ENCODE results near the gene ABCD2. TPM values are rescaled to one million over a fixed set of nuclear protein-coding genes. Genes with fewer than 3 reads are reported as not detected.

ABCD2 gene
- total RNA-seq, 1 donor from 2014 or later: not detected

- no peak for TF ChIP-seq CTCF (conservative IDR thresholded peaks at IDR 0.05; ENCODE audit: low read depth, low read length)
These were observed 38.0 kb downstream of the ABCD2 start for GRCh38 chr12:39581592-39581991.

GRCh38 chr12:39575498-39575875, 44.1 kb downstream of the ABCD2 start:
- no peak overlapping the region for H3K4me3 ChIP-seq (ENCODE audit: low read depth, low read length)
- TF ChIP-seq CTCF (conservative IDR thresholded peaks at IDR 0.05; ENCODE audit: low read depth, low read length): no peak
- DNase-seq (ENCODE audit: low read depth): no peak

More at GRCh38 chr12:39581592-39581991, 38.0 kb downstream of the ABCD2 start:
- H3K4me3 ChIP-seq (ENCODE audit: low read depth, low read length): no peak overlapping the region
- DNase-seq (ENCODE audit: low read depth): no peak

- no peak for TF ChIP-seq CTCF (conservative IDR thresholded peaks at IDR 0.05; ENCODE audit: low read depth, low read length)
- H3K4me3 ChIP-seq (ENCODE audit: low read depth, low read length): no peak overlapping the region
- peak; percentile 19 for DNase-seq (ENCODE audit: low read depth)
These were observed 44.7 kb downstream of the ABCD2 start for GRCh38 chr12:39574785-39575497.

DNA sequence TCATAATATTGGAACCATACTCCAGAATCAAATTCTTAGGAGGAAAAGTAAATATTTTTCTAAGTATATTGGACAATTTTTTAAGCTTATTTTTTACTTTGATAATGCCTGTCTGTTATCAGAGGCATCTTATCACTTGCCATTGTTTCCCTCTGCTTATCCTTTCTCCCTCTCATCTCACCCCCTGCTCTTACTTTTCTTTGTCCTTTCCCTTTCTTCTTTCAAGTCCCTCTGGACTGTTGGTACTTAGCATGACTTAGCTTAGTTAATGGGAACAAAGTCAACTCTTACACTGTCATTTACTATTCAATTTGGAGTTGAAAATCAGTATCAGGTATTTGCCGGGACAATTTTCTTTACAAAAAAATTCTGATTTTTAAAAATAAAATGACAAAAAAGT, 45.2 kb downstream of the ABCD2 start:
- no peak for DNase-seq (ENCODE audit: low read depth)
- no peak overlapping the region for H3K4me3 ChIP-seq (ENCODE audit: low read depth, low read length)
- TF ChIP-seq CTCF (conservative IDR thresholded peaks at IDR 0.05; ENCODE audit: low read depth, low read length): no peak

DNA sequence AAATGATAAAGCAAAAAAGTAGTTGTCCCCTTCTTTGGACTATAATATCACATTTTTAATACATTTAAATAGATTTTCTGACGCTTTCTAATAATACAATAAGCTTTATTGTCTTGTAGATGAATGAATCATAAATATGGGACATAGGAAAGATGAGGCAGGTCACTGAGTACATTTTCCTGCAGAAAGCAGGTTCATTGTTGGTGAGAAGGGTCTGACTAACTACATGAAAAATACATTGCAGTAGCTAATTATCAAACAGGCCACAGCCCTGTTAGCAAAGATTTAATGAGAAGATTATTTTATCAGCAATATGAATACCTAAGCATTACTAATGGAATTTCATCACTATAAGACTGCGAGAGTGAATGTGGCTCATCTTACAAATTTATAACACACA, 45.6 kb downstream of the ABCD2 start:
- no peak for DNase-seq (ENCODE audit: low read depth)
- H3K4me3 ChIP-seq (ENCODE audit: low read depth, low read length): no peak overlapping the region
- TF ChIP-seq CTCF (conservative IDR thresholded peaks at IDR 0.05; ENCODE audit: low read depth, low read length): no peak

- DNase-seq (ENCODE audit: low read depth): no peak
- H3K4me3 ChIP-seq (ENCODE audit: low read depth, low read length): no peak overlapping the region
- TF ChIP-seq CTCF (conservative IDR thresholded peaks at IDR 0.05; ENCODE audit: low read depth, low read length): no peak
These were observed 47.1 kb downstream of the ABCD2 start for GRCh38 chr12:39572551-39572950.

DNA sequence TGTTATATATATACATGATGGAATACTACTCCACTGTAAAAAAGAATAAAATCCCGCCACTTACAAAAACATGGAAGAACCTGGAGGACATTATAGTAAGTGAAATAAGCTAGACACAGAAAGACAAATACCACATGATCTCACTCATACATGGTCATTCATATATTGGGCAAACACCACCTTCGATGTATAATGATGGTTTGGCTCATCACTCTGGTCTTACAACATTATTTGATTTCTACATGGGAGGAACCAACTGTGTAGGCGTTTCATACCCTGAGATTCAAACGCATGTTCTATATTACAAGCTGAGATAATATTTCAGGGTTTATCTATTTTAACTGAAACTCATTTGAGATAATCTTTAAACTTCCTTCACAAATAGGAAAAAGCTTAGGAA, 48.3 kb downstream of the ABCD2 start:
- no peak for TF ChIP-seq CTCF (conservative IDR thresholded peaks at IDR 0.05; ENCODE audit: low read depth, low read length)
- no peak overlapping the region for H3K4me3 ChIP-seq (ENCODE audit: low read depth, low read length)
- DNase-seq (ENCODE audit: low read depth): no peak
